Peyer's patch (tissue), 4 donors: Measurements from ENCODE around the gene TMEM79. TPM values are rescaled to one million over a fixed set of nuclear protein-coding genes. Genes with fewer than 3 reads are reported as not detected.

ENCODE experiments used
- DNase-seq, 3 donors: peaks; one replicate each; pipeline ENCODE4 v3.0.0-alpha.2; 2017 to 2019
- H3K27ac ChIP-seq, 4 donors: fragments of 200-600 bp; sonication (generic); one replicate each; pipeline ENCODE4 v1.5.1; 2016 to 2019
- H3K27me3 ChIP-seq, 2 donors: fragments of 200-600 bp; sonication (generic); one replicate each; pipeline ENCODE4 v1.5.1; 2019
- H3K36me3 ChIP-seq, 3 donors: fragments of 200-600 bp; sonication (generic); one replicate each; pipeline ENCODE4 v1.5.1; 2016 to 2019
- H3K4me1 ChIP-seq, 4 donors: fragments of 200-600 bp; sonication (generic); one replicate each; pipeline ENCODE4 v1.5.1; 2016 to 2019
- H3K4me3 ChIP-seq, 4 donors: fragments of 200-600 bp; sonication (generic); 1 replicate in 3 of 4; 2 replicates in 1 of 4; pipeline ENCODE4 v1.5.1; 2016 to 2019; ENCODE audit warnings: mild to moderate bottlenecking in 1 of 4
- H3K9me3 ChIP-seq, 4 donors: fragments of 200-600 bp; sonication (generic); one replicate each; pipeline ENCODE4 v1.5.1; 2016 to 2019; ENCODE audit warnings: mild to moderate bottlenecking in 1 of 4
- CTCF ChIP-seq, 6 experiments: fragments of 450-650 bp in 4 of 6; fragments of 200-600 bp in 2 of 6; sonication (generic) in 1 of 6; IDR thresholded peaks; one replicate each; pipeline ENCODE4 v1.5.1; 2017 to 2019; ENCODE audit warnings: antibody characterized with exemption in 6 of 6, mild to moderate bottlenecking in 3 of 6, moderate library complexity in 1 of 6
- POLR2A ChIP-seq, 2 donors: fragments of 450-650 bp; IDR thresholded peaks; one replicate each; pipeline ENCODE4 v1.5.1; 2017; ENCODE audit warnings: antibody characterized with exemption in 2 of 2, mild to moderate bottlenecking in 2 of 2, moderate library complexity in 2 of 2
- total RNA-seq, 4 donors: library from RNA; depleted of rRNA; stranded (reverse); fragments of >200 nt; gene quantifications; one replicate each; pipeline ENCODE4 v1.1.0, GENCODE V29; 2016

Gene TMEM79
- total RNA-seq, 4 donors from 2014 or later, result 1.9 to 9.7 (median 5.4) TPM

GRCh38 chr1:156337888-156338179, 53.7 kb downstream of the TMEM79 start:
- Histone ChIP-seq H3K4me3 (peak overlapping the region; percentile 54 to 88 (median 70)), H3K36me3 (peaks cover 0 to 28% (median 0%) of the 10 kb centered on the region in 3 donors), H3K4me1 (peaks cover 0 to 19% (median 0%) of the 10 kb centered on the region in 4 donors), H3K27ac (peak overlapping the region; percentile 54 to 90 (median 75)), H3K27me3 (no peaks in the 10 kb centered on the region), H3K9me3 (no peaks in the 10 kb centered on the region)
- DNase-seq, result no peak
- TF ChIP-seq CTCF (IDR thresholded peaks at IDR 0.05), result no peak
- TF ChIP-seq POLR2A (IDR thresholded peaks at IDR 0.05), result no peak

- TF ChIP-seq CTCF (IDR thresholded peaks at IDR 0.05) (peak in 1 of 6 experiments; percentile 11), POLR2A (IDR thresholded peaks at IDR 0.05) (peak in 1 of 2 donors; percentile 77)
- Histone ChIP-seq H3K9me3 (no peaks in the 10 kb centered on the region), H3K27me3 (no peaks in the 10 kb centered on the region), H3K4me1 (peaks cover 0 to 19% (median 0%) of the 10 kb centered on the region in 4 donors), H3K4me3 (peak within 1 kb of the TSS; percentile 54 to 88 (median 70)), H3K36me3 (peaks cover 0 to 23% (median 0%) of the 10 kb centered on the region in 3 donors), H3K27ac (peak within 1 kb of the TSS; percentile 54 to 90 (median 78))
- peak; percentile 99 for DNase-seq
These were observed 54.3 kb downstream of the TMEM79 start, which contains the start of the genes CCT3 and TSACC for GRCh38 chr1:156338180-156338976. Gene CCT3 (minus strand): TSS chr1:156338292. CDS start chr1:156338184, 108 bp downstream. Gene TSACC (plus strand): TSS chr1:156338526. CDS start chr1:156339758, 1,232 bp downstream.

Other genes starting within 250 kb of the TMEM79 start
- 10 to 100 TPM; 16.3 to 22.5 (median 21.4) TPM for gene UBQLN4, start 230.5 kb upstream of the TMEM79 start, total RNA-seq
- gene LAMTOR2, start 229.5 kb upstream of the TMEM79 start, total RNA-seq, result 10 to 100 TPM; 40.4 to 75.5 (median 54.1) TPM
- gene RAB25, start 223.2 kb upstream of the TMEM79 start, total RNA-seq, result 100 to 1,000 TPM in 3 of 4 donors, 10 to 100 TPM in 1; 96.6 to 188 (median 146) TPM
- gene MEX3A, start 201.9 kb upstream of the TMEM79 start, total RNA-seq, result 1 to 10 TPM in 1 of 4 donors, under 1 TPM in 1, not detected in 2; 0.80 to 2.1 TPM
- gene LMNA, start 169.6 kb upstream of the TMEM79 start, total RNA-seq, result 100 to 1,000 TPM; 201 to 295 (median 211) TPM
- gene SEMA4A, start 130.7 kb upstream of the TMEM79 start, total RNA-seq, result 10 to 100 TPM in 1 of 4 donors, 1 to 10 TPM in 3; 1.5 to 19.0 (median 3.2) TPM
- gene SLC25A44, start 90.2 kb upstream of the TMEM79 start, total RNA-seq, result 10 to 100 TPM; 15.7 to 40.6 (median 33.7) TPM
- gene PMF1, start 71.3 kb upstream of the TMEM79 start, total RNA-seq, result 10 to 100 TPM; 39.9 to 52.8 (median 43.6) TPM
- gene BGLAP, start 42.1 kb upstream of the TMEM79 start, total RNA-seq, result 1 to 10 TPM in 2 of 4 donors, not detected in 2; 1.1 to 2.1 TPM
- gene PAQR6, start 36.3 kb upstream of the TMEM79 start, total RNA-seq, result 1 to 10 TPM in 3 of 4 donors, under 1 TPM in 1; 0.70 to 7.4 (median 4.1) TPM
- gene SMG5, start 1.5 kb upstream of the TMEM79 start, total RNA-seq, result 100 to 1,000 TPM in 2 of 4 donors, 10 to 100 TPM in 2; 70.1 to 139 (median 103) TPM
- gene GLMP, start 11.4 kb downstream of the TMEM79 start, total RNA-seq, result 10 to 100 TPM; 23.1 to 67.8 (median 61.3) TPM
- gene VHLL, start 15.0 kb downstream of the TMEM79 start, total RNA-seq, result not detected
- 100 to 1,000 TPM in 3 of 4 donors, 10 to 100 TPM in 1; 63.9 to 148 (median 134) TPM for gene CCT3, start 54.0 kb downstream of the TMEM79 start, total RNA-seq
- not detected for gene TSACC, start 54.2 kb downstream of the TMEM79 start, total RNA-seq
- gene RHBG, start 84.9 kb downstream of the TMEM79 start, total RNA-seq, result 1 to 10 TPM in 1 of 4 donors, not detected in 3; 3.1 TPM
- gene MEF2D, start 216.4 kb downstream of the TMEM79 start, total RNA-seq, result 10 to 100 TPM; 46.8 to 97.4 (median 64.1) TPM